ENCODE data around the gene HSD3B1. TPM values are rescaled to one million over a fixed set of nuclear protein-coding genes. Genes with fewer than 3 reads are reported as not detected.
A peak's percentile ranks its signal among the peaks of the same experiment; 100 is the strongest.
"Not testable (repeated sequence)": the region's sequence is repeated elsewhere in the genome, so short reads cannot be mapped to it uniquely, and the experiment has no call there.

The HSD3B1 gene
- total and polyA plus RNA-seq, 2 donors: 0.09 to 0.39 TPM

DNA sequence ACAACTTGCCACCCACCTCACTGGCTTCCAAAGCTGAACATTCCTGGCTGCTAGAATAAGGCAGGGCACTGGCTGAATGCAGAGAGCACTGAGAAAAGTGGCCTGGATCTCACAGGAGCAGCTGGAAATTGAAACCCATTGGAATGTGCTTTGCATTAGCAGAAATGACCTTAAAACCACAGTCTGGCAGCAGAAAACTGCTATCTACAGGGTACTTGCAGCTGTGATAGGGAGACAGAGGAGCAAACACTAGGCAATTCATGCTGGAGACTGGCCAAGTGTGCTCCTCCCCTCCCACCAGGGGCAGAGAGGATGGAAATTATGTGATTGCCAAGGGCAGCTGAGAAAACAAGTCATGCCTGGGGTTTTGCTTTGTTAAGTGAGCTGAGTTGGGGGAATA, 47.2 kb downstream of the HSD3B1 start:
- Histone ChIP-seq H3K9me3 (ENCODE audit: control insufficient read depth in 2 of 2, insufficient read depth in 1 of 2, low read length in 1 of 2) (no peaks in the 10 kb centered on the region), H3K27ac (ENCODE audit: low read depth in 1 of 2, low read length in 1 of 2) (peak overlapping the region in 1 of 2 donors; percentile 5)

GRCh38 chr1:119556423-119556822, 49.4 kb downstream of the HSD3B1 start:
- H3K9me3 ChIP-seq (ENCODE audit: control insufficient read depth in 2 of 2, insufficient read depth in 1 of 2, low read length in 1 of 2): no peaks in the 10 kb centered on the region
- H3K36me3 ChIP-seq (ENCODE audit: control insufficient read depth in 2 of 2, insufficient read depth in 2 of 2, low read length in 1 of 2): no peaks in the 10 kb centered on the region
- DNase-seq (ENCODE audit: low read depth in 6 of 9, low spot score in 9 of 9): no peak
- WGBS: 91% methylated on average over 3 of the region's 3 CpGs
- H3K27ac ChIP-seq (ENCODE audit: low read depth in 1 of 2, low read length in 1 of 2): no peak overlapping the region
- H3K4me1 ChIP-seq (ENCODE audit: control insufficient read depth in 2 of 2, insufficient read depth in 2 of 2, low read length in 2 of 2): no peaks in the 10 kb centered on the region
- H3K27me3 ChIP-seq (ENCODE audit: control insufficient read depth in 2 of 2, insufficient read depth in 1 of 2, low read length in 1 of 2): no peaks in the 10 kb centered on the region
- H3K4me3 ChIP-seq (ENCODE audit: low read length in 2 of 2): no peak overlapping the region

More for the DNA sequence above, 47.2 kb downstream of the HSD3B1 start:
- Histone ChIP-seq H3K27me3 (ENCODE audit: control insufficient read depth in 2 of 2, insufficient read depth in 1 of 2, low read length in 1 of 2) (no peaks in the 10 kb centered on the region), H3K4me3 (ENCODE audit: low read length in 2 of 2) (no peak overlapping the region), H3K4me1 (ENCODE audit: control insufficient read depth in 2 of 2, insufficient read depth in 2 of 2, low read length in 2 of 2) (no peaks in the 10 kb centered on the region), H3K36me3 (ENCODE audit: control insufficient read depth in 2 of 2, insufficient read depth in 2 of 2, low read length in 1 of 2) (no peaks in the 10 kb centered on the region)
- peak in 1 of 9 donors; percentile 5 for DNase-seq (ENCODE audit: low read depth in 6 of 9, low spot score in 9 of 9)

DNA sequence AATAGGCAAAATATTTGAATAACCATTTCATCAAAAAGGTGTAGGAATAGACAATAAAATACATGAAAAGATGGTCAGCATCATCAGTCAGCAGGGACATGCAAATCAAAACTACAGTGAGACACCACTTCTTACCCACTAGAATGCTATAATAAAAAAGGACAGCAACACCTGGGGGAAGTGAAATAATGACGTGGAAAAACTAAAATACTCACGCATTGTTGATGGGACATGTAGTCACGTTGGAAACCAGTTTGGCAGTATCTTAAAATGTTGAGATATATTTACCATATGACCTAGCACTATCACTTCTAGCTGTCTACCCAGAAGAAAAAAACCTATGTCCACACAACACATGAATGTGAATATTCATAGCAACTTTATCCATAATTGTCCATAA, 53.4 kb downstream of the HSD3B1 start:
- DNase-seq (ENCODE audit: low read depth in 6 of 9, low spot score in 9 of 9); H3K4me1 ChIP-seq (ENCODE audit: control insufficient read depth in 2 of 2, insufficient read depth in 2 of 2, low read length in 2 of 2); H3K27me3 ChIP-seq (ENCODE audit: control insufficient read depth in 2 of 2, insufficient read depth in 1 of 2, low read length in 1 of 2); H3K9me3 ChIP-seq (ENCODE audit: control insufficient read depth in 2 of 2, insufficient read depth in 1 of 2, low read length in 1 of 2); H3K36me3 ChIP-seq (ENCODE audit: control insufficient read depth in 2 of 2, insufficient read depth in 2 of 2, low read length in 1 of 2); H3K4me3 ChIP-seq (ENCODE audit: low read length in 2 of 2); H3K27ac ChIP-seq (ENCODE audit: low read depth in 1 of 2, low read length in 1 of 2): not testable (repeated sequence)
- WGBS: 93% methylated on average over 3 of the region's 3 CpGs

DNA sequence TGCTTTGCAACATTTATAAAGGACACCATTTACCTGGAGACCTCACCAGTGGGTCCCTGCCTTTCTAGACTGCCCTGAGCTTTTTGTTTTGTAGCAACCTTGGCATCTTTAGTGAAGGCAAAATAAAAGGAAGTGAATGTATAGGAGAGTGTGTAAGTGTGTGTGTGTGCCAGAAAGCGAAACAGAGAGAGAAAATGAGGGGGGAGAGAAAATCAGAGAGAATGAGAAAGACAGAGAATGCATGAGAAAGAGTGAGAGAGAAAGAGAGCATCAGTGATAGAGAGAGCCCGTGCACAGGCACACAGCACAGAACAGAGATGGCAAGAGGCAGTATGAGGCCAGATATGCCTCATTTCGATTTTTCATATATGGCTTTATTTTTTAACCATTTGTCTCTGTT, 57.5 kb downstream of the HSD3B1 start:
- H3K4me3 ChIP-seq (ENCODE audit: low read length in 2 of 2): no peak overlapping the region
- H3K27ac ChIP-seq (ENCODE audit: low read depth in 1 of 2, low read length in 1 of 2): no peak overlapping the region
- H3K27me3 ChIP-seq (ENCODE audit: control insufficient read depth in 2 of 2, insufficient read depth in 1 of 2, low read length in 1 of 2): no peaks in the 10 kb centered on the region
- no peaks in the 10 kb centered on the region for H3K9me3 ChIP-seq (ENCODE audit: control insufficient read depth in 2 of 2, insufficient read depth in 1 of 2, low read length in 1 of 2)
- no peaks in the 10 kb centered on the region for H3K4me1 ChIP-seq (ENCODE audit: control insufficient read depth in 2 of 2, insufficient read depth in 2 of 2, low read length in 2 of 2)
- 92% methylated on average over 3 of the region's 3 CpGs for whole genome bisulfite sequencing
- H3K36me3 ChIP-seq (ENCODE audit: control insufficient read depth in 2 of 2, insufficient read depth in 2 of 2, low read length in 1 of 2): no peaks in the 10 kb centered on the region
- DNase-seq (ENCODE audit: low read depth in 6 of 9, low spot score in 9 of 9): no peak

Other genes starting within 250 kb of the HSD3B1 start
- 5.8 TPM for gene HAO2, start 138.4 kb upstream of the HSD3B1 start, total RNA-seq
- 6.0 TPM for gene HAO2, start 138.4 kb upstream of the HSD3B1 start, polyA plus RNA-seq
- gene HSD3B2, start 92.1 kb upstream of the HSD3B1 start, total RNA-seq: 0.42 TPM
- gene HSD3B2, start 92.1 kb upstream of the HSD3B1 start, polyA plus RNA-seq: 0.80 TPM
- gene ZNF697, start 141.1 kb downstream of the HSD3B1 start, total RNA-seq: 1.3 TPM
- gene ZNF697, start 141.1 kb downstream of the HSD3B1 start, polyA plus RNA-seq: 1.2 TPM
- gene PHGDH, start 204.7 kb downstream of the HSD3B1 start, total RNA-seq: 65.7 TPM
- 13.4 TPM for gene PHGDH, start 204.7 kb downstream of the HSD3B1 start, polyA plus RNA-seq